Stimulated activated CD8-positive, alpha-beta memory T cell treated with anti-CD3 and anti-CD28 coated beads, Interleukin-2, amount 100 ng/mL, for 1 hour (primary cell): ENCODE results near the gene LRRC32.
"Not testable (repeated sequence)": the region's sequence is repeated elsewhere in the genome, so short reads cannot be mapped to it uniquely, and the experiment has no call there.

ENCODE experiments used
- DNase-seq, 2 donors: peaks; one replicate each; pipeline ENCODE4 v3.0.0-alpha.2; 2020; ENCODE audit warnings: low read depth in 2 of 2

Gene LRRC32

GRCh38 chr11:76614471-76615179, 55.9 kb downstream of the LRRC32 start:
- no peak for DNase-seq

GRCh38 chr11:76613901-76614300, 56.6 kb downstream of the LRRC32 start:
- DNase-seq, result no peak

- DNase-seq, result no peak
Measured at GRCh38 chr11:76612226-76612625, 58.3 kb downstream of the LRRC32 start.

GRCh38 chr11:76610871-76611475, 59.6 kb downstream of the LRRC32 start:
- DNase-seq, result no peak

- no peak for DNase-seq
Measured at GRCh38 chr11:76610371-76610770, 60.2 kb downstream of the LRRC32 start.

- no peak for DNase-seq
Measured at GRCh38 chr11:76609736-76610370, 60.7 kb downstream of the LRRC32 start.

GRCh38 chr11:76608879-76609460, 61.6 kb downstream of the LRRC32 start:
- not testable (repeated sequence) for DNase-seq

- not testable (repeated sequence) for DNase-seq
Measured at GRCh38 chr11:76608228-76608627, 62.3 kb downstream of the LRRC32 start.
